HEK293 (cell line): ENCODE measurements around the gene SH2D1A.

ENCODE experiments used
- CTCF ChIA-PET: fragments of 350-600 bp; formaldehyde crosslinking; extraction: SDS; loops from one replicate; lab custom pipeline; 2021; ENCODE audit warnings: antibody characterized with exemption; lab: Yijun Ruan, JAX
- POLR2A ChIA-PET: fragments of 300-600 bp; formaldehyde crosslinking; extraction: SDS; loops from one replicate; lab custom pipeline; 2020; ENCODE audit warnings: antibody characterized with exemption, inconsistent platforms; lab: Yijun Ruan, JAX
- H3K27ac ChIP-seq: fragments of 200-500 bp; sonication (Bioruptor generic); 2 replicates; pipeline ENCODE4 v1.5.1; 2014; ENCODE audit warnings: low read depth, low read length, control low read depth, inconsistent platforms; ENCODE audit errors: extremely low read depth
- H3K36me3 ChIP-seq, 2 experiments: fragments of 200-500 bp in 1 of 2; sonication (Bioruptor generic) in 1 of 2; 1 replicate in 1 of 2; 2 replicates in 1 of 2; pipeline ENCODE4 v1.5.1; 2014 to 2017; ENCODE audit warnings: inconsistent platforms in 2 of 2, low read length in 2 of 2; ENCODE audit not compliant: control insufficient read depth in 2 of 2, insufficient read depth in 1 of 2
- H3K4me1 ChIP-seq: fragments of 200-500 bp; sonication (Bioruptor generic); 2 replicates; pipeline ENCODE4 v1.5.1; 2014; ENCODE audit warnings: mild to moderate bottlenecking, low read length, inconsistent platforms; ENCODE audit not compliant: control insufficient read depth, insufficient read depth
- H3K4me3 ChIP-seq: 2 replicates; pipeline ENCODE4 v1.5.1; 2011; ENCODE audit warnings: low read depth, mild to moderate bottlenecking, control low read depth, low read length, moderate library complexity
- H3K9me3 ChIP-seq: fragments of 200-500 bp; sonication (Bioruptor generic); 2 replicates; pipeline ENCODE4 v1.5.1; 2014; ENCODE audit warnings: low read depth, low read length, inconsistent platforms; ENCODE audit not compliant: control insufficient read depth, insufficient read depth
- EGR2 ChIP-seq: fragments of 450-650 bp; formaldehyde crosslinking; IDR thresholded peaks from 2 replicates; pipeline ENCODE4 v1.5.1; 2016; ENCODE audit warnings: low read depth, missing biosample characterization, missing genetic modification characterization
- HOXD13 ChIP-seq: sonication (generic); formaldehyde crosslinking; IDR thresholded peaks from 2 replicates; pipeline ENCODE4 v1.8.0; 2022; ENCODE audit warnings: missing genetic modification reagents, borderline replicate concordance
- OSR2 ChIP-seq: fragments of 450-650 bp; formaldehyde crosslinking; IDR thresholded peaks from 2 replicates; pipeline ENCODE4 v1.5.1; 2016; ENCODE audit warnings: missing biosample characterization, missing genetic modification characterization
- PATZ1 ChIP-seq: fragments of 450-650 bp; formaldehyde crosslinking; IDR thresholded peaks from 2 replicates; pipeline ENCODE4 v1.5.1; 2016; ENCODE audit warnings: missing biosample characterization, missing genetic modification characterization
- PBX3 ChIP-seq: sonication (generic); formaldehyde crosslinking; IDR thresholded peaks from 2 replicates; pipeline ENCODE4 v1.8.1; 2022; ENCODE audit warnings: mild to moderate bottlenecking, moderate library complexity, missing genetic modification reagents
- SP2 ChIP-seq: fragments of 450-650 bp; formaldehyde crosslinking; IDR thresholded peaks from 2 replicates; pipeline ENCODE4 v1.5.1; 2016; ENCODE audit warnings: missing biosample characterization, missing genetic modification characterization
- TCF7L2 ChIP-seq: IDR thresholded peaks from 2 replicates; pipeline ENCODE4 v1.6.1; 2011; ENCODE audit warnings: low read depth, mild to moderate bottlenecking, inconsistent platforms, low read length, moderate library complexity, borderline replicate concordance
- TSHZ1 ChIP-seq: fragments of 450-650 bp; formaldehyde crosslinking; IDR thresholded peaks from 2 replicates; pipeline ENCODE4 v1.5.1; 2016; ENCODE audit warnings: missing biosample characterization, missing genetic modification characterization, borderline replicate concordance
- ZFHX2 ChIP-seq: fragments of 450-650 bp; formaldehyde crosslinking; conservative IDR thresholded peaks from 2 replicates; pipeline ENCODE4 v1.5.1; 2016; ENCODE audit warnings: missing biosample characterization, missing genetic modification characterization
- ZNF148 ChIP-seq: fragments of 450-650 bp; formaldehyde crosslinking; IDR thresholded peaks from 2 replicates; pipeline ENCODE4 v1.5.0; 2017; ENCODE audit warnings: missing biosample characterization, missing genetic modification characterization, borderline replicate concordance
- ZNF19 ChIP-seq: fragments of 450-650 bp; formaldehyde crosslinking; IDR thresholded peaks from 2 replicates; pipeline ENCODE4; 2016; ENCODE audit warnings: missing biosample characterization, missing genetic modification characterization, low read depth
- ZNF2 ChIP-seq: fragments of 450-650 bp; formaldehyde crosslinking; IDR thresholded peaks from 2 replicates; pipeline ENCODE4 v1.5.1; 2016; ENCODE audit warnings: missing biosample characterization, missing genetic modification characterization
- ZNF302 ChIP-seq: fragments of 450-650 bp; formaldehyde crosslinking; IDR thresholded peaks from 2 replicates; pipeline ENCODE4 v1.5.1; 2016; ENCODE audit warnings: missing biosample characterization, missing genetic modification characterization, low read depth
- ZNF324 ChIP-seq: fragments of 450-650 bp; formaldehyde crosslinking; IDR thresholded peaks from 2 replicates; pipeline ENCODE4 v1.5.1; 2016; ENCODE audit warnings: missing biosample characterization, missing genetic modification characterization
- ZNF473 ChIP-seq: fragments of 450-650 bp; formaldehyde crosslinking; IDR thresholded peaks from 2 replicates; pipeline ENCODE4 v1.5.1; 2017; ENCODE audit warnings: missing biosample characterization, missing genetic modification characterization
- ZNF514 ChIP-seq: fragments of 450-650 bp; formaldehyde crosslinking; IDR thresholded peaks from 2 replicates; pipeline ENCODE4 v1.5.1; 2016; ENCODE audit warnings: missing biosample characterization, missing genetic modification characterization
- ZNF555 ChIP-seq: fragments of 450-650 bp; formaldehyde crosslinking; conservative IDR thresholded peaks from 2 replicates; pipeline ENCODE4 v1.5.1; 2017; ENCODE audit warnings: missing biosample characterization, mild to moderate bottlenecking, missing genetic modification characterization, inconsistent platforms
- ZNF558 ChIP-seq: fragments of 450-650 bp; formaldehyde crosslinking; IDR thresholded peaks from 2 replicates; pipeline ENCODE4 v1.5.1; 2016; ENCODE audit warnings: missing biosample characterization, missing genetic modification characterization
- ZNF596 ChIP-seq: fragments of 450-650 bp; IDR thresholded peaks from 2 replicates; pipeline ENCODE4 v1.5.0; 2018; ENCODE audit warnings: missing biosample characterization, mild to moderate bottlenecking, missing genetic modification characterization, moderate library complexity
- ZNF600 ChIP-seq: fragments of 450-650 bp; formaldehyde crosslinking; IDR thresholded peaks from 2 replicates; pipeline ENCODE4 v1.5.1; 2016; ENCODE audit warnings: missing biosample characterization, missing genetic modification characterization
- ZNF629 ChIP-seq: fragments of 450-650 bp; formaldehyde crosslinking; IDR thresholded peaks from 2 replicates; pipeline ENCODE4 v1.5.1; 2017; ENCODE audit warnings: missing biosample characterization, missing genetic modification characterization
- ZNF645 ChIP-seq: fragments of 450-650 bp; formaldehyde crosslinking; IDR thresholded peaks from 2 replicates; pipeline ENCODE4; 2016; ENCODE audit warnings: missing biosample characterization, missing genetic modification characterization
- ZNF660 ChIP-seq: fragments of 450-650 bp; IDR thresholded peaks from 2 replicates; pipeline ENCODE4 v1.5.1; 2018; ENCODE audit warnings: missing biosample characterization, mild to moderate bottlenecking, missing genetic modification characterization
- ZNF707 ChIP-seq: fragments of 450-650 bp; formaldehyde crosslinking; IDR thresholded peaks from 2 replicates; pipeline ENCODE4 v1.5.1; 2016; ENCODE audit warnings: missing biosample characterization, missing genetic modification characterization
- ZNF785 ChIP-seq: fragments of 450-650 bp; formaldehyde crosslinking; IDR thresholded peaks from 2 replicates; pipeline ENCODE4 v1.5.1; 2016; ENCODE audit warnings: missing biosample characterization, missing genetic modification characterization

The SH2D1A gene

GRCh38 chrX:124362761-124363160 is 16.4 kb downstream of the SH2D1A start (continued):
- TF ChIP-seq ZNF302: no peak
- TF ChIP-seq ZNF324 (tag by site-specific recombination): no peak
- TF ChIP-seq ZNF629 (tag by site-specific recombination): no peak
- no peak for TF ChIP-seq TCF7L2

- Histone ChIP-seq H3K4me3 (no peak overlapping the region), H3K36me3 (no peaks in the 10 kb centered on the region), H3K9me3 (no peaks in the 10 kb centered on the region), H3K4me1 (no peaks in the 10 kb centered on the region), H3K27ac (no peak overlapping the region)
- ChIA-PET CTCF (interaction anchor here (0.6 to 1.9 kb wide), 3 partner anchors 19 to 36 kb away, joined by 3 to 5 read pairs (median 3); no protein-coding TSS in a partner anchor), POLR2A (no interaction called here)
- TF ChIP-seq SP2 (tag by site-specific recombination): no peak
- TF ChIP-seq ZNF600: no peak
- no peak for TF ChIP-seq EGR2
- no peak for TF ChIP-seq ZNF2 (tag by site-specific recombination)
- no peak for TF ChIP-seq ZNF324 (tag by site-specific recombination)
- TF ChIP-seq OSR2 (tag by site-specific recombination): no peak
- TF ChIP-seq PATZ1 (tag by site-specific recombination): no peak
- no peak for TF ChIP-seq ZNF19
- no peak for TF ChIP-seq HOXD13
- TF ChIP-seq TSHZ1 (tag by site-specific recombination): no peak
- no peak for TF ChIP-seq ZNF148 (tag by site-specific recombination)
- TF ChIP-seq ZNF596 (tag by site-specific recombination): no peak
- no peak for TF ChIP-seq ZNF707 (tag by site-specific recombination)
Observed at GRCh38 chrX:124369722-124370121, 23.4 kb downstream of the SH2D1A start.

GRCh38 chrX:124373348-124373747 is 27.0 kb downstream of the SH2D1A start:
- H3K27ac ChIP-seq: no peak overlapping the region
- ChIA-PET POLR2A (interaction anchor here (0.7 kb wide), 1 partner anchor 51 kb away, joined by 4 read pairs; no protein-coding TSS in a partner anchor), CTCF (interaction anchor here (0.7 kb wide), 2 partner anchors 28 to 756 kb away, joined by 3 to 5 read pairs; no protein-coding TSS in a partner anchor)
- TF ChIP-seq HOXD13 (no peak), PBX3 (CRISPR knock-in tag) (no peak), ZNF645 (no peak), ZFHX2 (tag by site-specific recombination) (no peak), ZNF785 (tag by site-specific recombination) (no peak), ZNF660 (no peak), ZNF514 (no peak), ZNF324 (tag by site-specific recombination) (no peak), OSR2 (tag by site-specific recombination) (no peak), ZNF555 (tag by site-specific recombination) (no peak), ZNF558 (no peak), ZNF473 (tag by site-specific recombination) (no peak)

More at GRCh38 chrX:124373348-124373747, 27.0 kb downstream of the SH2D1A start:
- no peaks in the 10 kb centered on the region for H3K9me3 ChIP-seq
- no peaks in the 10 kb centered on the region for H3K36me3 ChIP-seq
- no peaks in the 10 kb centered on the region for H3K4me1 ChIP-seq
- H3K4me3 ChIP-seq: no peak overlapping the region
